Stimulated activated CD4-positive, alpha-beta T cell treated with anti-CD3 and anti-CD28 coated beads, Interleukin-12 subunit alpha, Interleukin-12 subunit beta, amount 100 ng/mL, for 24 hours (primary cell): ENCODE data around the gene SSTR5.

Source experiments
- DNase-seq, 2 experiments: peaks; one replicate each; pipeline ENCODE4 v3.0.0-alpha.2; 2020; ENCODE audit warnings: low read depth in 2 of 2

The SSTR5 gene

GRCh38 chr16:1102921-1103635, 30.5 kb downstream of the SSTR5 start:
- peak; percentile 42 to 61 for DNase-seq

- no peak for DNase-seq
These were observed 31.1 kb downstream of the SSTR5 start for GRCh38 chr16:1103636-1103980.

DNA sequence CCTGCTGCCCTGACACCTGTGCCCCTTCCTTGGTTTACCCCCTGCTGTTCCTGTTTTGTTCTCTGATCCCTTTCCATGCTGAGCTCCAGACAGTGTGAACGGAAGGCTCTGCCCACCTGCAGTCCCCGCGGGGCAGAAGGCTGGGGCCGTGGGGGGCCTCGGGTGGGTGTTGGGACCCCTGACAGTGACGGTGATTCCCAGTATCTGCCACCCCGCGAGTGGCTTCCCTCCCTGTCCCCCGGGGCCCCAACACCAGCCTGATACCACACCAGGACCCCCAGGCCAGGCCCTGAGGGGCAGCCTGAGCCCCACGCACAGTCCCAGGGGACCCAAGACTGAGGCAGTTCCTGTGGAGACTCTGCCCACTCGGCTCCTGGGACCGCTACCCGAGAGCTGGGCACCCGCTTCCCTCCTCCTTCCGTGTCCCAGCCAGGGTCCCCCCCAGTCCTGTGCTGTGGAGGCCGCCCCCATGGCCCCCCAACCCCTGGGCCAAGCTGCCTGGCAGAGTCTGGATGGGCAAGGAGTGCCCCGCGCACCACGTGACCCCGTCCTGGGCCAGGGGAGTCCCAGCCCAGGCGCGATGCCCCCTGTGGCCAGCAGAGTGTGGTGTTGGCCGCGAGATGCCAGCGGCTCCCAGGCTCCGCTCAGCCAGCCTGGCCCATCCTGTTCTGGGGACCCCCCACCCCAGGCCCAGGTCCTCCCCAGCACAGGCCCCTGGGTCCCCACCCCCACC, 33.5 kb downstream of the SSTR5 start:
- DNase-seq, result peak in 1 of 2 experiments; percentile 42

DNA sequence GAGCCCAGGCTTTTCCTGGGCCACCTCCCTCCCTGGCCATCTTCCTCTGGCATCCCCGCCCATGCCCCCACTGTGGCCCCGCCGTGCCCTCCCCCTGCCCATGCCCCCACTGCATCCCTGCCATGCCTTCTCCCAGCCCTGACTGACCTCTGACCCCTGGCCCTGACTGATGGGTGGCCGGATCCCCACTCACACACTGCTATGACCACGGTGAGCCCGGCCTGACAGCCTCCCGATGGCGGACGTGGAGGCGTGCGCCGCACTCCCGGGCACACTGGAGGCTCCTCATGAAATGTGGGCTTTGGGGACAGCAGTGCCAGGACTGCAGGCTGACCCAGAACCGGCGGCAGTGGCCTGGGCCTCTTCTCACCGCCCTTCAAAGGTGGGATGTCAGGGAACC, 34.1 kb downstream of the SSTR5 start:
- DNase-seq, result no peak

DNA sequence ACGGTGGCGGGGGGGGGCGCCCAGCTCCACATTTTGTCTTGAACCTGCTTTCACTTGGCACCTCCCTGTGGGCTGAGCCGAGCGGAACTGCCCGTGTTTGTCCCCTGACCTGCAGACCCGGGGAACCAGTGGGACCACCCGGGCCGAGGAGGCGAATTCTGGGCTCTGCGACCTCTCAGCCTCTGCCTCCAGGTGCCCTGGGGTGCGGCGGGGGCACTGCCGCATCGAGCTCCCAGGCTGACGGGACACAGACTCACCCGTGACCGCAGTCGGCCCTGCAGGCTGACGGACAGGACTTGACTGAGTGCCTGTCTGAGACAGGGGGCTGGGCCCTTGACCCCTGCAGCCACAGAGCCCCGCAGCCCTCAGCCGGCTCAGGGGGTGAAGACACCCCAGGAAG, 34.6 kb downstream of the SSTR5 start:
- DNase-seq, result no peak

DNA sequence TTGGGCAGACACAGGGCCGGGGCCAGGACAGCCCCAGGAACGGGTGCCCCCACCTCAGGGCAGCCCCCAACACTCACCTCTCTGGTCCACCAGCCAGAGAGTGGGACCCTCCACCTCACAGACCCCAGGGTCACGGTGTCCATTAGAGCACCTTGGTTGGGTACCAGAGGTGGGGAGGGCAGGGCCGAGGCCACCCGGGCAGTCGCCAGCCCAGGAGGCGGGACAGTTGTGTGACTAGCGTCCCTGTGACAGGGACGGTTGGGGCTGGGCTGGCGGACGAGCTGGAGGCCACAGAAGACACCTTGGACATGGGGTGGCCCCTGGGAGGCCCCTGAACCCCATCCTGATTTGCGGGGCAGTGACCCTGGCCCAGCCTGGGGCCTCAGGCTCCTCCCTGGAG, 35.2 kb downstream of the SSTR5 start:
- DNase-seq, result no peak

- DNase-seq, result no peak
These were observed 36.0 kb downstream of the SSTR5 start for GRCh38 chr16:1108299-1109252.

GRCh38 chr16:1109648-1110047, 37.1 kb downstream of the SSTR5 start:
- no peak for DNase-seq

DNA sequence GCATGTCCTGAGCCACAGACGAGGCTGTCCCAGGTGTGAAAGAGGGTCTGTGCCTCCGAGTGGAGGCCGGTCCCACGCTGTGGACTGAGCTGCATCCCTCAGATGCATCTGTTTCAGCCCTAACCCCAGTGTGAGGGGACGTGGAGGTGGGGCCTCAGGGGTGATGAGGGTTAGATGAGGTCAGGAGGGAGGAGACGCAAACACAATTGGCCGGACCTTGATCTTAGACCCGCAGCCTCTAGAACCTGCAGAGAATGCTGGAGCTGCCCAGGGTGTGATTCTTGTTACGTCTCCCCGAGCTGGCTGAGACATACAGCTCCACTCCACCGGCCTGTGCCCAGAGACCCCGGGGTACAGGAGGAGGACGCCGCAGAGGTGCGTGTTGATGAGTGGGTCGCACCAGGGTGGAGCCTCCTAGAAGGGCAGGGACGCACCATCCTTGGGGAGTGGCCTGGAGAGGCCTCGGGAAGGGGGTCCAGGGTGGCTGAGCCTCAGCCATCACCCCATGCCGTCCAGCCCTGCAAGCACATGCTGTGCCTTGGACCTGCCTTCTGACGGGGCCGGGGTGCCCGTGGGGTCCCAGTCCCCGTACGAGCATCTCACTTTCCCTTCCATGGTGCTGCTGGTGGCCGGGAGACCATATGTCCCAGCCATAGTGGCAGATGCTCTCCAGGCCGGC, 40.1 kb downstream of the SSTR5 start:
- no peak for DNase-seq

DNA sequence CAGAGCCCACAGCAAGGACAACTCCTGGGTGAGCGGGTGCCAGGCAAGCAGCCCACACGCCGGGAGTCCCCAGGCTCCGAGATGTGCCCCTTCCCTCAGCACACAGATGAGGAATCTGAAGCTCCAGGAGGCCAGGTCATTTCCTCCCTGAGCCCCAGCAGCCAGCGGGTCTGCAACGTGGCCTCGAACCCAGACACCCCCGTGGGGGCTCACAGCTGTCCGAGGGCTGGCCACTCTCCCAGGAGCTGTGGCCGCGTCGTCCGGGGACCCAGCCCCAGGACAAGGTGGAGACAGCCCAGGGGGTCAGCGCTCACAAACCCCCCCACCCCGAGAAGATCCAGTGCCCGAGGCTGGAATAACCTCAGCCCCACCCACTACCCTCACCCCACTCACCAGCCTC, 40.9 kb downstream of the SSTR5 start:
- no peak for DNase-seq

- no peak for DNase-seq
These were observed 41.5 kb downstream of the SSTR5 start for GRCh38 chr16:1113889-1114526.

DNA sequence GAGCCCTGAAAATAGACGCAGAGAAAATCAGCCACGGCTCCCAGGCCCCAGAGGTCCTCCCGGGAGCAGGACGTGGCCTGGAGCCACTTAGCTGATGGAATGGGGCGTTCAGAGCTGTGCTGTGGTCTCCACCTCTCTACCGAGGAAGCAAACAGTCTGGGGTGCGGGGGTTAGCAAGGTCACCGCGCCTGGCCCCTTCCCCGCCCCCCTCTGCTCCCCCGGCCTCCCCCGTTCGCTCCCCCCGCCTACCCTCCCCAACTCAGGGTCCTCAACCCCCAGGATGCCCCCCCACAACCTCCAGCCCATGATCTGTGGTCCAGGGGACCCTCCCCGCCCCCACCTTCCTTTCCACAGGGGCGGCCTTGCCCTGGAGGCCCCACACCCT, 44.1 kb downstream of the SSTR5 start:
- DNase-seq, result no peak

- no peak for DNase-seq
These were observed 44.8 kb downstream of the SSTR5 start for GRCh38 chr16:1117176-1117900.

GRCh38 chr16:1117926-1118325, 45.4 kb downstream of the SSTR5 start:
- no peak for DNase-seq

DNA sequence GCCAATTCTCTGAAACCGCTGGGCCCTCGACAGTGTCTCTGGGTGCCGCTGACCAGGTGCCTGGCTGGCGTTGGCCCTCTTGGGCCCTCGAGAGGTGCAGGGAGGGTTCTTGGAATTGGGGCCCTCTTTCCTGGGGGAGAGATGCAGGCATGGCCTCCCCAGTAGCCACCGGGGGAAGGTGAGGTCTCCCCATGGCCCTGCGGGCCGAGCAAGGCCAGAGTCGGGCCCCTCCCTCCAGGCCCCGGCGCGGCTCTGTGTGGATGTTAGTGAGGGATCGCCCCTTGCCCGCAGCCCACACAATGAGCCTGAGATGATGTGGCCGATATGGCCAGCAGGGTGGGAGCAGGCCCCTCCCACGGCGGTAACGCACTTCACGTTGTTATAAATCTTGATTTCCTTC, 46.6 kb downstream of the SSTR5 start:
- no peak for DNase-seq

GRCh38 chr16:1119766-1120576, 47.4 kb downstream of the SSTR5 start:
- no peak for DNase-seq

- DNase-seq, result no peak
These were observed 48.0 kb downstream of the SSTR5 start for GRCh38 chr16:1120577-1120941.

DNA sequence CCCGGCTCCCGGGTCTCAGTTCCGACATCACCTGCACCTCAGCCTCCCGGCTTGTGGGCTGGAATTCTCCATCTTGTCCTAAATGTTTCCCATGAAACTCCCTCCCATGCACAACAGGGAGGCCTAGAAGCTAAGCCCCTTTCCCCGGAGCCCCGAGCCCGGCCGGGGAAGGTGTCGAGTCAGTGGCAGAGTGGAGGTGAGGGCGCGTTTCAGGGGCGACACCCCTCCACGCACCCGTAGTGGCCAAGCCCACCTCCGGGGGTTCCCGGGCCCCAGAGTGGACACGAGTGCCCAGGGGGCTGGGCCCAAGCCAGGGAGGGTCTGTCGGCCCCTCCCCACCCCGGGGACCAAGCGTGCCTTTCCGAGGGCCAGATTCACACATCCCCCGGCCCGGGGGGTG, 48.5 kb downstream of the SSTR5 start:
- no peak for DNase-seq

GRCh38 chr16:1121601-1122397, 49.3 kb downstream of the SSTR5 start:
- DNase-seq, result no peak
